ENCODE measurements around the gene PIEZO1.

GRCh38 chr16:88763502-88764053, 21.4 kb downstream of the PIEZO1 start:
- TF ChIP-seq CREB1 (CRISPR knock-in tag; IDR thresholded peaks at IDR 0.05; ENCODE audit: low read depth) (no peak), REST (IDR thresholded peaks at IDR 0.05; ENCODE audit: unreplicated experiment) (no peak), STAT1 (IDR thresholded peaks at IDR 0.05; ENCODE audit: unreplicated experiment) (no peak), POLR2AphosphoS5 (IDR thresholded peaks at IDR 0.05; ENCODE audit: low read depth) (no peak), CTCF (conservative IDR thresholded peaks at IDR 0.05; ENCODE audit: low read depth in 2 of 2) (peak; percentile 32 to 41; a peak in 3 of 4 replicates), EZH2 (IDR thresholded peaks at IDR 0.05; ENCODE audit: low read depth, unreplicated experiment) (no peak)

Data from GM23338 (cell line).